Measurements from ENCODE around the gene HDHD3.

- no peak for TF ChIP-seq CTCF (conservative IDR thresholded peaks at IDR 0.05; ENCODE audit: low read length)
- TF ChIP-seq EZH2phosphoT487 (IDR thresholded peaks at IDR 0.05; ENCODE audit: borderline replicate concordance, low read depth, low read length), result no peak
Observed at GRCh38 chr9:113328045-113328782, 48.6 kb downstream of the HDHD3 start.

All from OCI-LY7 (cell line).